Renal cortex interstitium (tissue), 11 donors: Measurements from ENCODE around the gene DYNC1H1. TPM values are rescaled to one million over a fixed set of nuclear protein-coding genes. Genes with fewer than 3 reads are reported as not detected.

ENCODE experiments used
- DNase-seq, 11 donors: peaks; one replicate each; pipeline ENCODE4 v3.0.0-alpha.2; 2013; ENCODE audit warnings: low read depth in 9 of 11, low spot score in 4 of 11; ENCODE audit errors: extremely low read depth in 1 of 11
- polyA plus RNA-seq, 3 donors: library from polyadenylated mRNA; unstranded; fragments of 120-200 nt; gene quantifications; one replicate each; pipeline ENCODE4 v1.2.1, GENCODE V29; 2013; ENCODE audit not compliant: insufficient read length in 3 of 3

The DYNC1H1 gene
- polyA plus RNA-seq, 3 donors: 335 to 380 (median 342) TPM

GRCh38 chr14:102090713-102091112 lies 126.3 kb downstream of the DYNC1H1 start:
- DNase-seq: no peak

- no peak for DNase-seq
These were observed 128.4 kb downstream of the DYNC1H1 start for GRCh38 chr14:102092806-102093205.

- no peak for DNase-seq
These were observed 129.7 kb downstream of the DYNC1H1 start for GRCh38 chr14:102094101-102094500.

GRCh38 chr14:102095231-102095870 lies 131.0 kb downstream of the DYNC1H1 start:
- no peak for DNase-seq

GRCh38 chr14:102095871-102096568 lies 131.6 kb downstream of the DYNC1H1 start:
- no peak for DNase-seq

GRCh38 chr14:102096569-102097188 lies 132.3 kb downstream of the DYNC1H1 start:
- peak in 10 of 11 donors; percentile 63 to 88 (median 78) for DNase-seq

- DNase-seq: peak in 2 of 11 donors; percentile 9 to 32
These were observed 133.2 kb downstream of the DYNC1H1 start for GRCh38 chr14:102097441-102098135.

- no peak for DNase-seq
These were observed 138.8 kb downstream of the DYNC1H1 start for GRCh38 chr14:102103062-102103695.

GRCh38 chr14:102105369-102105768 lies 141.0 kb downstream of the DYNC1H1 start:
- no peak for DNase-seq

Other genes with a start within 250 kb of the DYNC1H1 start
- 100 to 1,000 TPM in 2 of 3 donors, 10 to 100 TPM in 1; 96.6 to 115 (median 101) TPM for gene PPP2R5C, start 202.9 kb upstream of the DYNC1H1 start, polyA plus RNA-seq
- gene HSP90AA1, start 122.5 kb downstream of the DYNC1H1 start, polyA plus RNA-seq: 100 to 1,000 TPM; 734 to 768 (median 750) TPM
- 10 to 100 TPM; 28.3 to 31.1 (median 30.4) TPM for gene WDR20, start 175.3 kb downstream of the DYNC1H1 start, polyA plus RNA-seq